Neural cell (in vitro differentiated cells): ENCODE measurements around the gene R3HDM4. TPM values are rescaled to one million over a fixed set of nuclear protein-coding genes. Genes with fewer than 3 reads are reported as not detected.
"Not testable (repeated sequence)": the region's sequence is repeated elsewhere in the genome, so short reads cannot be mapped to it uniquely, and the experiment has no call there.

Experiments
- H2AFZ ChIP-seq: fragments of 200-600, 300-800 bp; sonication (generic), shearing (Covaris generic); 2 replicates; pipeline ENCODE4 v1.6.0; 2014; ENCODE audit warnings: low read depth, mild to moderate bottlenecking, antibody characterized with exemption, low read length, moderate library complexity
- H3F3A ChIP-seq: fragments of 200-600 bp; shearing (Covaris generic); 2 replicates; pipeline ENCODE4 v1.6.1; 2016; ENCODE audit warnings: mild to moderate bottlenecking, moderate library complexity, mixed read lengths, antibody characterized with exemption, low read length; ENCODE audit not compliant: insufficient read depth, poor library complexity, severe bottlenecking
- H3K27ac ChIP-seq: fragments of 200-600, 300-800 bp; sonication (generic), shearing (Covaris generic); 2 replicates; pipeline ENCODE4 v1.5.1; 2014; ENCODE audit warnings: mild to moderate bottlenecking, low read length, moderate library complexity
- H3K27me3 ChIP-seq: fragments of 300-800, 200-600 bp; sonication (generic), shearing (Covaris generic); 2 replicates; pipeline ENCODE4 v1.6.0; 2014; ENCODE audit warnings: mild to moderate bottlenecking, low read depth, low read length, moderate library complexity; ENCODE audit not compliant: insufficient read depth
- H3K36me3 ChIP-seq: fragments of 300-800, 200-600 bp; sonication (generic), shearing (Covaris generic); 2 replicates; pipeline ENCODE4 v1.5.1; 2014; ENCODE audit warnings: mild to moderate bottlenecking, antibody characterized with exemption, low read length, moderate library complexity; ENCODE audit not compliant: insufficient read depth
- H3K4me2 ChIP-seq: fragments of 300-800, 200-600 bp; sonication (generic), shearing (Covaris generic); 2 replicates; pipeline ENCODE4 v1.6.0; 2014; ENCODE audit warnings: mild to moderate bottlenecking, low read length
- H3K4me3 ChIP-seq: fragments of 300-800, 200-600 bp; sonication (generic), shearing (Covaris generic); 2 replicates; pipeline ENCODE4 v1.5.1; 2014; ENCODE audit warnings: mild to moderate bottlenecking, low read length, moderate library complexity
- H3K79me2 ChIP-seq: fragments of 200-600 bp; shearing (Covaris generic); replicated peaks from 2 replicates; pipeline ENCODE4 v1.6.0; 2014; ENCODE audit warnings: mild to moderate bottlenecking, low read length, moderate library complexity; ENCODE audit not compliant: insufficient read depth
- H3K9ac ChIP-seq: fragments of 300-800, 200-600 bp; sonication (generic), shearing (Covaris generic); 2 replicates; pipeline ENCODE4 v1.6.1; 2016; ENCODE audit warnings: mild to moderate bottlenecking, low read length, mixed read lengths
- H3K9me2 ChIP-seq: fragments of 200-600 bp; shearing (Covaris generic); 2 replicates; pipeline ENCODE4 v1.6.1; 2016; ENCODE audit warnings: mild to moderate bottlenecking, low read length, mixed read lengths; ENCODE audit not compliant: insufficient read depth
- H3K9me3 ChIP-seq: fragments of 200-600, 300-800 bp; sonication (generic), shearing (Covaris generic); 2 replicates; pipeline ENCODE4 v1.6.1; 2016; ENCODE audit warnings: mild to moderate bottlenecking, mixed run types, low read length, moderate library complexity, mixed read lengths
- H4K20me1 ChIP-seq: fragments of 200-600 bp; shearing (Covaris generic); 2 replicates; pipeline ENCODE4 v1.6.1; 2016; ENCODE audit warnings: mild to moderate bottlenecking, mixed run types; ENCODE audit not compliant: insufficient read depth
- CTCF ChIP-seq: fragments of 450-650 bp; IDR thresholded peaks from 2 replicates; pipeline ENCODE4 v1.5.1; 2014; ENCODE audit warnings: antibody characterized with exemption, mild to moderate bottlenecking, moderate library complexity; ENCODE audit not compliant: poor library complexity, severe bottlenecking
- EP300 ChIP-seq: fragments of 450-650 bp; conservative IDR thresholded peaks from 2 replicates; pipeline ENCODE4 v1.6.1; 2014; ENCODE audit warnings: antibody characterized with exemption, mild to moderate bottlenecking, moderate library complexity; ENCODE audit not compliant: poor library complexity, severe bottlenecking
- EZH2 ChIP-seq: fragments of 200-600, 300-800 bp; shearing (Covaris generic), sonication (generic); IDR thresholded peaks from 2 replicates; pipeline ENCODE4 v1.6.1; 2014; ENCODE audit warnings: antibody characterized with exemption, low read length, borderline replicate concordance, mild to moderate bottlenecking; ENCODE audit not compliant: insufficient read depth, poor library complexity, severe bottlenecking
- MXI1 ChIP-seq: fragments of 450-650 bp; conservative IDR thresholded peaks from 2 replicates; pipeline ENCODE4 v1.6.1; 2014; ENCODE audit warnings: antibody characterized with exemption, mild to moderate bottlenecking; ENCODE audit not compliant: poor library complexity, severe bottlenecking
- POLR2AphosphoS5 ChIP-seq: IDR thresholded peaks from 2 replicates; pipeline ENCODE4 v1.6.1; 2012
- RAD21 ChIP-seq: fragments of 450-650 bp; conservative IDR thresholded peaks from 2 replicates; pipeline ENCODE4 v1.6.1; 2014; ENCODE audit warnings: antibody characterized with exemption, mild to moderate bottlenecking, moderate library complexity
- SMC3 ChIP-seq: fragments of 450-650 bp; conservative IDR thresholded peaks from 2 replicates; pipeline ENCODE4 v1.6.1; 2014; ENCODE audit warnings: antibody characterized with exemption, mild to moderate bottlenecking, moderate library complexity; ENCODE audit not compliant: poor library complexity
- TAF1 ChIP-seq: IDR thresholded peaks from 2 replicates; pipeline ENCODE4 v1.6.1; 2012; ENCODE audit warnings: low read depth
- polyA plus RNA-seq: library from polyadenylated mRNA; depleted of rRNA; stranded (reverse); fragments of >200 nt; gene quantifications from 2 replicates; pipeline ENCODE4 v1.2.3, GENCODE V29; 2014
- TF ChIP-seq, protein P1 (sequence below): IDR thresholded peaks from 2 replicates; pipeline ENCODE4 v1.6.1; 2012; ENCODE audit warnings: borderline replicate concordance

Gene R3HDM4
- polyA plus RNA-seq, 1 donor from 2014 or later = 51.2 TPM

DNA sequence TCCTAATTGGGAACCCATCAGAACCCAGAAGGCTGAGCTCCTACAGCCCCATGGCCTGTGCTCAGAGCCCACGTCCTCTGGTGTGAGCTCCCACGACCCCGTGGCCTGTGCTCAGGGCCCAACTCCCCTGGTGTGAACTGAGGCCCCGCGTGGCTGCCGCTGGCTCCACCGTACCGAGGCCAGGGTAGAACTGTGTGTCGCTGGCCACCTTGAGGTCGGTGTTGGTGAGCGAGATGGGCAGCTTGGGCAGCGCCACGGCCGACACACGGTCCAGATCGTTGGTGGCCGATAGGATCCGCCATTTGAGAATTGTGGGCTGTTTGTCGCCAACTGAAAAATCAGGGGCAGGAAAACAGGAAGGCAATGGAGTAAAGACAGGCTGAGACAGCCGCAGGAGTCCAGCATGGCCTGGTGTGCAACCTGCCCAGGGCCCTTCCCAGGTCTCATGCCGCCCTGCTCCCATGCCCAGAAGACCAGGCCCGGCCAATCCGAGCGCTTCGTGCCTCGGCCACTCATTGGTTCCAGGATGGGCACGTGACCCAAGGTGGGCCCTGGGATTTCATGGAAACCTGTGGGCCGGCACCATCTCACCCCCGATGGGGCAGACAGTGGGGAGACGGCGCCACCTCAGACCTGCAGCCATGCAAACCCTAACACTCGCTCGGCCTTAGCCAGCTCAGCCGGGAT lies 31.5 kb downstream of the R3HDM4 start:
- no peaks in the 10 kb centered on the region for H3K79me2 ChIP-seq
- no peak overlapping the region for H3K27ac ChIP-seq
- no peak for TF ChIP-seq EP300
- no peak for TF ChIP-seq RAD21
- TF ChIP-seq SMC3 = no peak
- no peak for TF ChIP-seq TAF1
- no peaks in the 10 kb centered on the region for H3K27me3 ChIP-seq
- no peak overlapping the region for H3K4me2 ChIP-seq
- no peaks in the 10 kb centered on the region for H3F3A ChIP-seq
- H3K4me3 ChIP-seq = no peak overlapping the region
- H3K9me2 ChIP-seq = no peaks in the 10 kb centered on the region
- peaks cover 5% of the 10 kb centered on the region for H3K36me3 ChIP-seq
- no peaks in the 10 kb centered on the region for H3K9me3 ChIP-seq
- H3K9ac ChIP-seq = no peak overlapping the region
- H4K20me1 ChIP-seq = no peaks in the 10 kb centered on the region
- H2AFZ ChIP-seq = no peak overlapping the region

- Histone ChIP-seq H3K9me2 (no peaks in the 10 kb centered on the region), H3F3A (no peaks in the 10 kb centered on the region), H3K27ac (no peak overlapping the region), H3K9me3 (no peaks in the 10 kb centered on the region), H3K36me3 (peaks cover 5% of the 10 kb centered on the region), H3K4me2 (no peak overlapping the region), H3K27me3 (no peaks in the 10 kb centered on the region), H2AFZ (no peak overlapping the region), H4K20me1 (no peaks in the 10 kb centered on the region), H3K4me3 (no peak overlapping the region), H3K79me2 (no peaks in the 10 kb centered on the region), H3K9ac (no peak overlapping the region)
- TF ChIP-seq, protein P1, sequence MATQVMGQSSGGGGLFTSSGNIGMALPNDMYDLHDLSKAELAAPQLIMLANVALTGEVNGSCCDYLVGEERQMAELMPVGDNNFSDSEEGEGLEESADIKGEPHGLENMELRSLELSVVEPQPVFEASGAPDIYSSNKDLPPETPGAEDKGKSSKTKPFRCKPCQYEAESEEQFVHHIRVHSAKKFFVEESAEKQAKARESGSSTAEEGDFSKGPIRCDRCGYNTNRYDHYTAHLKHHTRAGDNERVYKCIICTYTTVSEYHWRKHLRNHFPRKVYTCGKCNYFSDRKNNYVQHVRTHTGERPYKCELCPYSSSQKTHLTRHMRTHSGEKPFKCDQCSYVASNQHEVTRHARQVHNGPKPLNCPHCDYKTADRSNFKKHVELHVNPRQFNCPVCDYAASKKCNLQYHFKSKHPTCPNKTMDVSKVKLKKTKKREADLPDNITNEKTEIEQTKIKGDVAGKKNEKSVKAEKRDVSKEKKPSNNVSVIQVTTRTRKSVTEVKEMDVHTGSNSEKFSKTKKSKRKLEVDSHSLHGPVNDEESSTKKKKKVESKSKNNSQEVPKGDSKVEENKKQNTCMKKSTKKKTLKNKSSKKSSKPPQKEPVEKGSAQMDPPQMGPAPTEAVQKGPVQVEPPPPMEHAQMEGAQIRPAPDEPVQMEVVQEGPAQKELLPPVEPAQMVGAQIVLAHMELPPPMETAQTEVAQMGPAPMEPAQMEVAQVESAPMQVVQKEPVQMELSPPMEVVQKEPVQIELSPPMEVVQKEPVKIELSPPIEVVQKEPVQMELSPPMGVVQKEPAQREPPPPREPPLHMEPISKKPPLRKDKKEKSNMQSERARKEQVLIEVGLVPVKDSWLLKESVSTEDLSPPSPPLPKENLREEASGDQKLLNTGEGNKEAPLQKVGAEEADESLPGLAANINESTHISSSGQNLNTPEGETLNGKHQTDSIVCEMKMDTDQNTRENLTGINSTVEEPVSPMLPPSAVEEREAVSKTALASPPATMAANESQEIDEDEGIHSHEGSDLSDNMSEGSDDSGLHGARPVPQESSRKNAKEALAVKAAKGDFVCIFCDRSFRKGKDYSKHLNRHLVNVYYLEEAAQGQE = no peak
- TF ChIP-seq SMC3 (no peak), EP300 (no peak), RAD21 (no peak), CTCF (no peak), MXI1 (no peak), TAF1 (no peak), EZH2 (no peak), POLR2AphosphoS5 (no peak)
Observed at GRCh38 chr19:879711-880438, 33.1 kb downstream of the R3HDM4 start.

DNA sequence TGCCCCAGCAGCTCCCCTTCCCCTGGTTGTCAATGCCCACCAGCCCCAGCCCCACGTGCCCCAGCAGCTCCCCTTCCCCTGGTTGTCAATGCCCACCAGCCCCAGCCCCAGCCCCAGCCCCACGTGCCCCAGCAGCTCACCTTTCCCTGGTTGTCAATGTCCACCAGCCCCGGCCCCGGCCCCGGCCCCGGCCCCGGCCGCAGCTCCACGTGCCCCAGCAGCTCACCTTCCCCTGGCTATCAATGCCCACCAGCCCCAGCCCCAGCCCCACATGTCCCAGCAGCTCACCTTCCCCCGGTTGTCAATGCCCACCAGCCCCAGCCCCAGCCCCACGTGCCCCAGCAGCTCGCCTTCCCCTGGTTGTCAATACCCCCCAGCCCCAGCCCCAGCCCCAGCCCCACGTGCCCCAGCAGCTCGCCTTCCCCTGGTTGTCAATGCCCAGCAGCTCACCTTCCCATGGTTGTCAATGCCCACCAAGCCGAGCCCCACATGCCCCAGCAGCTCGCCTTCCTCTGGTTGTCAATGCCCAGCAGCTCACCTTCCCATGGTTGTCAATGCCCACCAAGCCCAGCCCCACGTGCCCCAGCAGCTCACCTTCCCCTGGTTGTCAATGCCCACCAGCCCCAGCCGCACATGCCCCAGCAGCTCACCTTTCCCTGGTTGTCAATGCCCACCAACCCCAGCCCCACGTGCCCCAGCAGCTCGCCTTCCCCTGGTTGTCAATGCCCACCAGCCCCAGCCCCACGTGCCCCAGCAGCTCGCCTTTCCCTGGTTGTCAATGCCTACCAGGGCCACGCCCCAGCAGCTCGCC lies 34.1 kb downstream of the R3HDM4 start:
- not testable (repeated sequence) for H3K27ac ChIP-seq, H3K9me2 ChIP-seq, H3K4me2 ChIP-seq, H3K27me3 ChIP-seq, H3K9ac ChIP-seq, H3K79me2 ChIP-seq, H3K36me3 ChIP-seq, H3K4me3 ChIP-seq, H4K20me1 ChIP-seq, H3F3A ChIP-seq, H2AFZ ChIP-seq, H3K9me3 ChIP-seq

- not testable (repeated sequence) for H4K20me1 ChIP-seq, H3K4me2 ChIP-seq, H3F3A ChIP-seq, H3K4me3 ChIP-seq, H3K27ac ChIP-seq, H3K9ac ChIP-seq, H3K36me3 ChIP-seq, H3K9me3 ChIP-seq, H3K27me3 ChIP-seq, H3K9me2 ChIP-seq, H3K79me2 ChIP-seq, H2AFZ ChIP-seq
Observed at GRCh38 chr19:877992-878660, 34.9 kb downstream of the R3HDM4 start.
